Suprapubic skin (tissue), 4 donors: ENCODE results near the gene TMC4.

Source experiments
- POLR2A ChIP-seq, 2 donors: fragments of 450-650 bp; IDR thresholded peaks; one replicate each; pipeline ENCODE4 v1.6.1; 2017; ENCODE audit warnings: antibody characterized with exemption in 2 of 2, mild to moderate bottlenecking in 2 of 2, moderate library complexity in 2 of 2
- POLR2AphosphoS5 ChIP-seq, 3 donors: sonication (generic); formaldehyde crosslinking; IDR thresholded peaks; one replicate each; pipeline ENCODE4 v1.6.1; 2017; ENCODE audit warnings: antibody characterized with exemption in 3 of 3
- TF ChIP-seq, protein P1 (sequence below), 2 donors: fragments of 200-600 bp in 1 of 2; fragments of 450-650 bp in 1 of 2; sonication (generic) in 1 of 2; IDR thresholded peaks; one replicate each; pipeline ENCODE4 v1.5.1; 2016 to 2019; ENCODE audit warnings: antibody characterized with exemption in 2 of 2, mild to moderate bottlenecking in 1 of 2, moderate library complexity in 1 of 2

- TF ChIP-seq, protein P1, sequence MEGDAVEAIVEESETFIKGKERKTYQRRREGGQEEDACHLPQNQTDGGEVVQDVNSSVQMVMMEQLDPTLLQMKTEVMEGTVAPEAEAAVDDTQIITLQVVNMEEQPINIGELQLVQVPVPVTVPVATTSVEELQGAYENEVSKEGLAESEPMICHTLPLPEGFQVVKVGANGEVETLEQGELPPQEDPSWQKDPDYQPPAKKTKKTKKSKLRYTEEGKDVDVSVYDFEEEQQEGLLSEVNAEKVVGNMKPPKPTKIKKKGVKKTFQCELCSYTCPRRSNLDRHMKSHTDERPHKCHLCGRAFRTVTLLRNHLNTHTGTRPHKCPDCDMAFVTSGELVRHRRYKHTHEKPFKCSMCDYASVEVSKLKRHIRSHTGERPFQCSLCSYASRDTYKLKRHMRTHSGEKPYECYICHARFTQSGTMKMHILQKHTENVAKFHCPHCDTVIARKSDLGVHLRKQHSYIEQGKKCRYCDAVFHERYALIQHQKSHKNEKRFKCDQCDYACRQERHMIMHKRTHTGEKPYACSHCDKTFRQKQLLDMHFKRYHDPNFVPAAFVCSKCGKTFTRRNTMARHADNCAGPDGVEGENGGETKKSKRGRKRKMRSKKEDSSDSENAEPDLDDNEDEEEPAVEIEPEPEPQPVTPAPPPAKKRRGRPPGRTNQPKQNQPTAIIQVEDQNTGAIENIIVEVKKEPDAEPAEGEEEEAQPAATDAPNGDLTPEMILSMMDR (IDR thresholded peaks at IDR 0.05), result no peak
- no peak for TF ChIP-seq POLR2A (IDR thresholded peaks at IDR 0.05)
- TF ChIP-seq POLR2AphosphoS5 (IDR thresholded peaks at IDR 0.05), result no peak
These were observed 8.4 kb downstream of the TMC4 start for GRCh38 chr19:54164369-54165068.
